Measurements from ENCODE around the gene MYLK.

GRCh38 chr3:123877466-123877865 lies 6.7 kb downstream of the MYLK start:
- TF ChIP-seq CTCF (IDR thresholded peaks at IDR 0.05; ENCODE audit: insufficient read depth, low read length) (no peak), POLR2AphosphoS5 (IDR thresholded peaks at IDR 0.05; ENCODE audit: low read depth) (no peak), REST (IDR thresholded peaks at IDR 0.05; ENCODE audit: insufficient replicate concordance, low read depth) (no peak), GABPA (IDR thresholded peaks at IDR 0.05; ENCODE audit: low read depth) (no peak)

Data from HL-60 (cell line).